H9 (cell line): Measurements from ENCODE around the gene PGGHG. TPM values are rescaled to one million over a fixed set of nuclear protein-coding genes. Genes with fewer than 3 reads are reported as not detected.
"Not testable (repeated sequence)": the region's sequence is repeated elsewhere in the genome, so short reads cannot be mapped to it uniquely, and the experiment has no call there.

Source experiments
- DNase-seq: peaks from one replicate; pipeline ENCODE4 v3.0.0-alpha.2; 2017
- H2AFZ ChIP-seq: one replicate; pipeline ENCODE4 v1.6.1; 2013; ENCODE audit warnings: mild to moderate bottlenecking, low read length, control low read depth, moderate library complexity
- H2AK5ac ChIP-seq: 2 replicates; pipeline ENCODE4 v1.6.1; 2013; ENCODE audit warnings: low read length, control low read depth, mixed read lengths; ENCODE audit not compliant: insufficient read length
- H2BK120ac ChIP-seq: one replicate; pipeline ENCODE4 v1.6.1; 2013; ENCODE audit warnings: low read depth, mild to moderate bottlenecking, low read length, control low read depth, inconsistent platforms; ENCODE audit not compliant: poor library complexity, severe bottlenecking
- H2BK12ac ChIP-seq: 2 replicates; pipeline ENCODE4 v1.6.1; 2013; ENCODE audit warnings: low read length, control low read depth, mixed read lengths, low read depth; ENCODE audit not compliant: insufficient read length
- H2BK15ac ChIP-seq: 2 replicates; pipeline ENCODE4 v1.6.1; 2013; ENCODE audit warnings: low read depth, low read length, control low read depth
- H2BK20ac ChIP-seq: one replicate; pipeline ENCODE4 v1.6.1; 2013; ENCODE audit warnings: low read depth, mild to moderate bottlenecking, low read length, control low read depth, inconsistent platforms; ENCODE audit not compliant: poor library complexity, severe bottlenecking
- H2BK5ac ChIP-seq: 2 replicates; pipeline ENCODE4 v1.6.1; 2013; ENCODE audit warnings: low read length, control low read depth, mixed read lengths; ENCODE audit not compliant: insufficient read length
- H3K14ac ChIP-seq: 2 replicates; pipeline ENCODE4 v1.6.1; 2013; ENCODE audit warnings: low read length, control low read depth; ENCODE audit not compliant: insufficient read depth
- H3K18ac ChIP-seq: 2 replicates; pipeline ENCODE4 v1.6.1; 2013; ENCODE audit warnings: low read depth, mild to moderate bottlenecking, mixed read lengths, low read length, control low read depth; ENCODE audit not compliant: insufficient read length
- H3K23ac ChIP-seq: 2 replicates; pipeline ENCODE4 v1.6.1; 2013; ENCODE audit warnings: low read length, control low read depth, mixed read lengths, low read depth; ENCODE audit not compliant: insufficient read length
- H3K23me2 ChIP-seq: 2 replicates; pipeline ENCODE4 v1.6.1; 2013; ENCODE audit warnings: low read depth, mild to moderate bottlenecking, mixed read lengths, low read length, control low read depth; ENCODE audit not compliant: insufficient read length, poor library complexity, severe bottlenecking
- H3K27ac ChIP-seq: 2 replicates; pipeline ENCODE4 v1.5.1; 2013; ENCODE audit warnings: low read length, control low read depth, mixed read lengths, low read depth; ENCODE audit not compliant: insufficient read length
- H3K27me3 ChIP-seq: 2 replicates; pipeline ENCODE4 v1.6.1; 2013; ENCODE audit warnings: low read length, control low read depth, inconsistent platforms; ENCODE audit not compliant: insufficient read depth
- H3K4ac ChIP-seq: 2 replicates; pipeline ENCODE4 v1.6.1; 2013; ENCODE audit warnings: low read depth, mild to moderate bottlenecking, control low read depth, inconsistent platforms, low read length, moderate library complexity
- H3K4me1 ChIP-seq: 2 replicates; pipeline ENCODE4 v1.6.1; 2013; ENCODE audit warnings: low read length, control low read depth, inconsistent platforms; ENCODE audit not compliant: insufficient read depth
- H3K4me2 ChIP-seq: 2 replicates; pipeline ENCODE4 v1.6.1; 2013; ENCODE audit warnings: low read length, control low read depth, mixed read lengths; ENCODE audit not compliant: insufficient read length, insufficient read depth
- H3K56ac ChIP-seq: 2 replicates; pipeline ENCODE4 v1.6.1; 2013; ENCODE audit warnings: low read depth, mild to moderate bottlenecking, mixed read lengths, low read length, control low read depth; ENCODE audit not compliant: insufficient read length
- H3K79me1 ChIP-seq: 2 replicates; pipeline ENCODE4 v1.6.1; 2013; ENCODE audit warnings: low read depth, mild to moderate bottlenecking, moderate library complexity, low read length, control low read depth, inconsistent platforms; ENCODE audit not compliant: insufficient read depth, poor library complexity, severe bottlenecking
- H3K79me2 ChIP-seq: 2 replicates; pipeline ENCODE4 v1.6.1; 2013; ENCODE audit warnings: low read length, control low read depth, inconsistent platforms; ENCODE audit not compliant: insufficient read depth
- H3K9ac ChIP-seq: 2 replicates; pipeline ENCODE4 v1.6.1; 2013; ENCODE audit warnings: low read length, control low read depth, mixed read lengths; ENCODE audit not compliant: insufficient read length; ENCODE audit errors: extremely low read depth
- H3K9me3 ChIP-seq: one replicate; pipeline ENCODE4 v1.6.1; 2013; ENCODE audit warnings: low read depth, low read length, inconsistent platforms; ENCODE audit not compliant: control insufficient read depth
- H3T11ph ChIP-seq: one replicate; pipeline ENCODE4 v1.6.1; 2013; ENCODE audit warnings: mild to moderate bottlenecking, low read length, control low read depth, inconsistent platforms
- H4K20me1 ChIP-seq: one replicate; pipeline ENCODE4 v1.6.1; 2013; ENCODE audit not compliant: control insufficient read depth, insufficient read length, insufficient read depth
- H4K5ac ChIP-seq: 2 replicates; pipeline ENCODE4 v1.6.1; 2013; ENCODE audit warnings: low read depth, mild to moderate bottlenecking, mixed read lengths, low read length, control low read depth; ENCODE audit not compliant: insufficient read length
- H4K8ac ChIP-seq: replicated peaks from 2 replicates; pipeline ENCODE4 v1.6.1; 2013; ENCODE audit warnings: low read length, control low read depth, mixed read lengths, low read depth; ENCODE audit not compliant: insufficient read length
- H4K91ac ChIP-seq: 2 replicates; pipeline ENCODE4 v1.6.1; 2013; ENCODE audit warnings: low read depth, mild to moderate bottlenecking, moderate library complexity, mixed read lengths, low read length, control low read depth; ENCODE audit not compliant: insufficient read length
- H3K27ac Mint-ChIP-seq, 3 experiments: 2 replicates in 2 of 3; 3 replicates in 1 of 3; pipeline ENCODE4 v1.8.0; 2020 to 2021; ENCODE audit warnings: mixed read lengths in 3 of 3, mild to moderate bottlenecking in 1 of 3, moderate library complexity in 1 of 3
- H3K27me3 Mint-ChIP-seq: 2 replicates; pipeline ENCODE4 v1.8.0; 2021; ENCODE audit warnings: low read depth, mild to moderate bottlenecking, moderate library complexity, mixed read lengths
- H3K36me3 Mint-ChIP-seq, 3 experiments: 2 replicates in 2 of 3; 3 replicates in 1 of 3; pipeline ENCODE4 v1.8.0; 2020 to 2021; ENCODE audit warnings: low read depth in 3 of 3, mixed read lengths in 3 of 3; ENCODE audit not compliant: insufficient read depth in 1 of 3
- H3K4me1 Mint-ChIP-seq, 2 experiments: 2 replicates each; pipeline ENCODE4 v1.8.0; 2020; ENCODE audit warnings: mixed read lengths in 2 of 2
- H3K4me3 Mint-ChIP-seq, 2 experiments: 2 replicates in 1 of 2; 3 replicates in 1 of 2; pipeline ENCODE4 v1.8.0; 2020 to 2021; ENCODE audit warnings: mild to moderate bottlenecking in 2 of 2, mixed read lengths in 2 of 2, moderate library complexity in 1 of 2
- H3K9me3 Mint-ChIP-seq, 2 experiments: 2 replicates in 1 of 2; 3 replicates in 1 of 2; pipeline ENCODE4 v1.8.0; 2020; ENCODE audit warnings: mild to moderate bottlenecking in 2 of 2, mixed read lengths in 2 of 2, moderate library complexity in 1 of 2
- WGBS: extraction: QIAGEN DNeasy Blood & Tissue Kit; methylation state at CpG from one replicate; pipeline ENCODE4 v1.1.7; 2013; ENCODE audit warnings: missing lambda C conversion rate, low lambda C conversion rate, mixed read lengths; ENCODE audit not compliant: insufficient read length; ENCODE audit errors: extremely low coverage; 5-methylcytosine and 5-hydroxymethylcytosine counted together
- total RNA-seq: library from RNA; stranded (reverse); gene quantifications from 2 replicates; pipeline ENCODE4 v1.2.1, GENCODE V29; 2021

Gene PGGHG
- total RNA-seq, 1 experiment from 2014 or later = 58.3 TPM

GRCh38 chr11:308740-309665 lies 20.1 kb downstream of the PGGHG start:
- Mint-ChIP-seq H3K4me3 (peak overlapping the region; percentile 87 to 91), H3K4me1 (peaks cover 63 to 71% of the 10 kb centered on the region in 2 experiments)
- H3K27ac Mint-ChIP-seq, H4K5ac ChIP-seq, H2BK12ac ChIP-seq, H2BK5ac ChIP-seq, H4K91ac ChIP-seq, H3K9me3 ChIP-seq, H2BK15ac ChIP-seq, H3K14ac ChIP-seq, H3K9me3 Mint-ChIP-seq, H3K9ac ChIP-seq, H3K27me3 Mint-ChIP-seq, H3K56ac ChIP-seq, DNase-seq, H3K27me3 ChIP-seq, H4K8ac ChIP-seq, H3K79me1 ChIP-seq, H3K27ac ChIP-seq, H3K4ac ChIP-seq, H3K79me2 ChIP-seq, H2AK5ac ChIP-seq, H3K36me3 Mint-ChIP-seq, H2BK20ac ChIP-seq, H3K18ac ChIP-seq, H3K23ac ChIP-seq, H4K20me1 ChIP-seq, H3T11ph ChIP-seq, H2AFZ ChIP-seq, H2BK120ac ChIP-seq: not testable (repeated sequence)
- peaks cover 10% of the 10 kb centered on the region for H3K23me2 ChIP-seq
- peaks cover 21% of the 10 kb centered on the region; the same call in 1 of the 2 replicates for H3K4me1 ChIP-seq
- peak overlapping the region; percentile 68 for H3K4me2 ChIP-seq
- no CpG with 5 or more reads among the region's 24 CpGs for WGBS

- H3K79me2 ChIP-seq, H3K9ac ChIP-seq, H2BK20ac ChIP-seq, H3T11ph ChIP-seq, H3K79me1 ChIP-seq, H3K56ac ChIP-seq, H4K5ac ChIP-seq, H3K27ac ChIP-seq, H3K9me3 Mint-ChIP-seq, H4K20me1 ChIP-seq, H3K18ac ChIP-seq, H3K27ac Mint-ChIP-seq, DNase-seq, H3K27me3 Mint-ChIP-seq, H3K14ac ChIP-seq, H2AFZ ChIP-seq, H2BK120ac ChIP-seq, H2BK15ac ChIP-seq, H3K27me3 ChIP-seq, H3K9me3 ChIP-seq, H2BK12ac ChIP-seq, H4K8ac ChIP-seq, H2BK5ac ChIP-seq, H4K91ac ChIP-seq, H3K4ac ChIP-seq, H2AK5ac ChIP-seq, H3K23ac ChIP-seq: not testable (repeated sequence)
- Histone ChIP-seq H3K23me2 (peaks cover 14% of the 10 kb centered on the region), H3K4me1 (peaks cover 21% of the 10 kb centered on the region; the same call in 1 of the 2 replicates), H3K4me2 (peak overlapping the region; percentile 55)
- H3K4me3 Mint-ChIP-seq = peak overlapping the region; percentile 87 to 91
- no CpG with 5 or more reads among the region's 18 CpGs for WGBS
- H3K4me1 Mint-ChIP-seq = peaks cover 59 to 77% of the 10 kb centered on the region in 2 experiments
- H3K36me3 Mint-ChIP-seq = peaks cover 1 to 11% (median 7%) of the 10 kb centered on the region in 3 experiments; a peak in 6 of 7 replicates
These were observed 21.1 kb downstream of the PGGHG start for GRCh38 chr11:309979-310572.
